DOHH2 (cell line): ENCODE results near the gene TNK2.

ENCODE experiments used
- H3F3A ChIP-seq: fragments of 200-600 bp; sonication (generic), shearing (Covaris generic); 2 replicates; pipeline ENCODE4 v1.6.0; 2016; ENCODE audit warnings: antibody characterized with exemption, mild to moderate bottlenecking; ENCODE audit not compliant: control insufficient read depth, insufficient read depth
- H3K27ac ChIP-seq: fragments of 200-600 bp; sonication (generic); 2 replicates; pipeline ENCODE4 v1.5.1; 2014; ENCODE audit warnings: low read depth, mild to moderate bottlenecking, low read length, moderate library complexity
- H3K27me3 ChIP-seq: fragments of 200-600 bp; sonication (generic); 2 replicates; pipeline ENCODE4 v1.6.1; 2014; ENCODE audit warnings: mild to moderate bottlenecking, low read length, mixed read lengths; ENCODE audit not compliant: control insufficient read depth
- H3K36me3 ChIP-seq: fragments of 200-600 bp; sonication (generic); 2 replicates; pipeline ENCODE4 v1.6.1; 2014; ENCODE audit warnings: mild to moderate bottlenecking, low read length, moderate library complexity, mixed read lengths; ENCODE audit not compliant: control insufficient read depth
- H3K4me1 ChIP-seq: fragments of 200-600 bp; sonication (generic); 2 replicates; pipeline ENCODE4 v1.6.1; 2014; ENCODE audit warnings: mild to moderate bottlenecking, low read length, mixed read lengths; ENCODE audit not compliant: control insufficient read depth
- H3K4me2 ChIP-seq: fragments of 200-600 bp; sonication (generic); 2 replicates; pipeline ENCODE4 v1.6.0; 2014; ENCODE audit warnings: mild to moderate bottlenecking, low read length, moderate library complexity
- H3K4me3 ChIP-seq: fragments of 200-600 bp; sonication (generic); 2 replicates; pipeline ENCODE4 v1.5.1; 2014; ENCODE audit warnings: mild to moderate bottlenecking, low read length, mixed read lengths
- H3K79me2 ChIP-seq: fragments of 200-600 bp; sonication (generic); 2 replicates; pipeline ENCODE4 v1.6.1; 2014; ENCODE audit warnings: mild to moderate bottlenecking, low read length, mixed read lengths; ENCODE audit not compliant: control insufficient read depth
- H3K9me2 ChIP-seq: fragments of 200-600 bp; sonication (generic); replicated peaks from 2 replicates; pipeline ENCODE4 v1.6.1; 2014; ENCODE audit warnings: mild to moderate bottlenecking, low read length, mixed read lengths; ENCODE audit not compliant: control insufficient read depth
- H3K9me3 ChIP-seq: fragments of 200-600 bp; sonication (generic); 2 replicates; pipeline ENCODE4 v1.6.1; 2014; ENCODE audit warnings: antibody characterized with exemption, low read length, mixed read lengths; ENCODE audit not compliant: control insufficient read depth, insufficient read depth
- H4K20me1 ChIP-seq: fragments of 200-600 bp; sonication (generic); 2 replicates; pipeline ENCODE4 v1.6.0; 2014; ENCODE audit warnings: low read depth, mild to moderate bottlenecking, antibody characterized with exemption, low read length, moderate library complexity; ENCODE audit not compliant: control insufficient read depth, insufficient read depth
- CTCF ChIP-seq: fragments of 200-600 bp; sonication (generic); IDR thresholded peaks from one replicate; pipeline ENCODE4 v1.5.1; 2014; ENCODE audit warnings: antibody characterized with exemption, mild to moderate bottlenecking, low read depth, low read length; ENCODE audit not compliant: poor library complexity, severe bottlenecking
- EZH2phosphoT487 ChIP-seq: fragments of 200-600 bp; sonication (generic); IDR thresholded peaks from 2 replicates; pipeline ENCODE4 v1.6.1; 2017; ENCODE audit warnings: borderline replicate concordance, mild to moderate bottlenecking, antibody characterized with exemption, low read length, moderate library complexity, mixed read lengths

Gene TNK2

GRCh38 chr3:195839260-195840010 is 68.9 kb downstream of the TNK2 start:
- no peaks in the 10 kb centered on the region for H3K9me3 ChIP-seq
- H3F3A ChIP-seq: no peaks in the 10 kb centered on the region
- 0 out of 2 replicates have a peak, but pooled peaks cover 2% of the 10 kb centered on the region for H3K27me3 ChIP-seq
- H3K4me3 ChIP-seq: no peak overlapping the region
- H3K4me1 ChIP-seq: peaks cover 12% of the 10 kb centered on the region
- H3K79me2 ChIP-seq: no peaks in the 10 kb centered on the region
- no peaks in the 10 kb centered on the region for H4K20me1 ChIP-seq
- H3K36me3 ChIP-seq: no peaks in the 10 kb centered on the region
- H3K4me2 ChIP-seq: peak overlapping the region; percentile 30
- H3K27ac ChIP-seq: no peak overlapping the region
- TF ChIP-seq CTCF (no peak), EZH2phosphoT487 (no peak)
- no peaks in the 10 kb centered on the region for H3K9me2 ChIP-seq

GRCh38 chr3:195838714-195839113 is 69.6 kb downstream of the TNK2 start:
- Histone ChIP-seq H3K36me3 (no peaks in the 10 kb centered on the region), H3K27ac (no peak overlapping the region), H3K9me3 (no peaks in the 10 kb centered on the region), H4K20me1 (no peaks in the 10 kb centered on the region), H3K4me3 (peak overlapping the region; percentile 38; the same call in 1 of the 2 replicates), H3F3A (no peaks in the 10 kb centered on the region), H3K27me3 (0 out of 2 replicates have a peak, but pooled peaks cover 2% of the 10 kb centered on the region), H3K4me2 (peak overlapping the region; percentile 30), H3K9me2 (no peaks in the 10 kb centered on the region), H3K79me2 (no peaks in the 10 kb centered on the region), H3K4me1 (peaks cover 12% of the 10 kb centered on the region)
- TF ChIP-seq CTCF (no peak), EZH2phosphoT487 (no peak)

GRCh38 chr3:195836476-195837135 is 71.7 kb downstream of the TNK2 start:
- Histone ChIP-seq H3K36me3 (no peaks in the 10 kb centered on the region), H3K4me3 (no peak overlapping the region), H3K9me3 (no peaks in the 10 kb centered on the region), H3K4me2 (no peak overlapping the region), H3K27ac (no peak overlapping the region), H3F3A (no peaks in the 10 kb centered on the region), H3K27me3 (0 out of 2 replicates have a peak, but pooled peaks cover 2% of the 10 kb centered on the region), H3K79me2 (no peaks in the 10 kb centered on the region), H3K9me2 (no peaks in the 10 kb centered on the region), H3K4me1 (peaks cover 12% of the 10 kb centered on the region), H4K20me1 (no peaks in the 10 kb centered on the region)
- no peak for TF ChIP-seq EZH2phosphoT487
- TF ChIP-seq CTCF: no peak
